GM23338 (cell line): Measurements from ENCODE around the gene CBARP. TPM values are rescaled to one million over a fixed set of nuclear protein-coding genes. Genes with fewer than 3 reads are reported as not detected.
A peak's percentile ranks its signal among the peaks of the same experiment; 100 is the strongest.

Experiments
- ATAC-seq: fragments of 200-7000 bp; cut with Tn5 transposase; 3 replicates; pipeline ENCODE4 v1.9.1; 2020
- DNase-seq: peaks from one replicate; pipeline ENCODE4 v3.0.0-alpha.2; 2015; ENCODE audit warnings: low spot score
- H2AFZ ChIP-seq: fragments of 200-600 bp; sonication (generic); 2 replicates; pipeline ENCODE4 v1.8.0; 2016; ENCODE audit warnings: antibody characterized with exemption, mild to moderate bottlenecking, moderate library complexity
- H3F3A ChIP-seq: fragments of 200-600 bp; sonication (generic); replicated peaks from 2 replicates; pipeline ENCODE4 v1.8.0; 2017; ENCODE audit warnings: antibody characterized with exemption, mixed run types, low read depth
- H3K27ac ChIP-seq: fragments of 200-600 bp; sonication (generic); 2 replicates; pipeline ENCODE4 v1.6.1; 2016; ENCODE audit warnings: low read depth
- H3K27me3 ChIP-seq: fragments of 200-600 bp; sonication (generic); 2 replicates; pipeline ENCODE4 v1.8.0; 2016; ENCODE audit warnings: mild to moderate bottlenecking, mixed run types, moderate library complexity; ENCODE audit not compliant: insufficient read depth
- H3K36me3 ChIP-seq: fragments of 200-600 bp; sonication (generic); 2 replicates; pipeline ENCODE4 v1.8.0; 2016; ENCODE audit warnings: mild to moderate bottlenecking; ENCODE audit not compliant: insufficient read depth
- H3K4me1 ChIP-seq: fragments of 200-600 bp; sonication (generic); 2 replicates; pipeline ENCODE4 v1.8.0; 2016; ENCODE audit warnings: mild to moderate bottlenecking, moderate library complexity; ENCODE audit not compliant: insufficient read depth
- H3K4me2 ChIP-seq: fragments of 200-600 bp; sonication (generic); 2 replicates; pipeline ENCODE4 v1.7.1; 2017; ENCODE audit warnings: mixed run types
- H3K4me3 ChIP-seq: fragments of 200-600 bp; sonication (generic); 2 replicates; pipeline ENCODE4 v1.6.1; 2016; ENCODE audit warnings: mixed run types
- H3K79me2 ChIP-seq: fragments of 200-600 bp; sonication (generic); replicated peaks from 2 replicates; pipeline ENCODE4 v1.8.0; 2017; ENCODE audit warnings: mild to moderate bottlenecking; ENCODE audit not compliant: insufficient read depth
- H3K9me2 ChIP-seq: fragments of 200-600 bp; sonication (generic); 2 replicates; pipeline ENCODE4 v1.8.0; 2017; ENCODE audit not compliant: insufficient read depth
- H4K20me1 ChIP-seq: fragments of 200-600 bp; sonication (generic); replicated peaks from 2 replicates; pipeline ENCODE4 v1.8.0; 2017; ENCODE audit warnings: mild to moderate bottlenecking; ENCODE audit not compliant: insufficient read depth
- H3K27ac Mint-ChIP-seq: 2 replicates; pipeline ENCODE4 v1.8.0; 2020; ENCODE audit warnings: inconsistent platforms, mild to moderate bottlenecking, moderate library complexity, mixed read lengths
- H3K27me3 Mint-ChIP-seq: 3 replicates; pipeline ENCODE4 v1.8.0; 2022; ENCODE audit warnings: low read depth, mild to moderate bottlenecking, moderate library complexity, mixed read lengths, inconsistent platforms; ENCODE audit not compliant: insufficient read depth, poor library complexity
- H3K36me3 Mint-ChIP-seq: 3 replicates; pipeline ENCODE4 v1.8.0; 2021; ENCODE audit warnings: low read depth, mild to moderate bottlenecking, inconsistent platforms, moderate library complexity, mixed read lengths
- H3K4me1 Mint-ChIP-seq: 3 replicates; pipeline ENCODE4 v1.8.0; 2020; ENCODE audit warnings: mild to moderate bottlenecking, inconsistent platforms, mixed read lengths
- H3K4me3 Mint-ChIP-seq: 3 replicates; pipeline ENCODE4 v1.8.0; 2021; ENCODE audit warnings: moderate library complexity, mild to moderate bottlenecking, inconsistent platforms, mixed read lengths
- H3K9me3 Mint-ChIP-seq: 3 replicates; pipeline ENCODE4 v1.8.0; 2020; ENCODE audit warnings: moderate library complexity, mild to moderate bottlenecking, inconsistent platforms, mixed read lengths
- CREB1 ChIP-seq: fragments of 250-450 bp; sonication (Bioruptor Pico); IDR thresholded peaks from 2 replicates; pipeline ENCODE4 v1.5.0; 2020; ENCODE audit warnings: low read depth, mild to moderate bottlenecking, moderate library complexity
- EZH2 ChIP-seq: fragments of 200-600 bp; sonication (generic); IDR thresholded peaks from one replicate; pipeline ENCODE4 v1.8.0; 2017; ENCODE audit warnings: antibody characterized with exemption, mild to moderate bottlenecking, low read depth; ENCODE audit not compliant: unreplicated experiment
- STAT1 ChIP-seq: IDR thresholded peaks from one replicate; pipeline ENCODE4 v1.6.1; 2016; ENCODE audit warnings: antibody characterized with exemption; ENCODE audit not compliant: unreplicated experiment
- polyA plus RNA-seq: library from polyadenylated mRNA; unstranded; fragments of >200 nt; fragmentation: Nextera tagmentation; extraction: Ambion mirVana; gene quantifications from 2 replicates; pipeline ENCODE4 v1.2.1, GENCODE V29; 2016
- total RNA-seq: library from RNA; depleted of rRNA; stranded (reverse); fragments of >200 nt; shearing (Covaris generic); gene quantifications from 2 replicates; pipeline ENCODE4 v1.2.3, GENCODE V29; 2014
- TF ChIP-seq, protein P1 (sequence below): IDR thresholded peaks from one replicate; pipeline ENCODE4 v1.6.1; 2018; ENCODE audit warnings: antibody characterized with exemption; ENCODE audit not compliant: unreplicated experiment
- TF ChIP-seq, protein P2 (sequence below), 2 experiments: fragments of 200-600 bp in 1 of 2; sonication (generic) in 1 of 2; conservative IDR thresholded peaks; 2 replicates each; pipeline versions ENCODE4 v1.5.1 to v1.6.1; 2016 to 2017; ENCODE audit warnings: antibody characterized with exemption in 2 of 2, low read depth in 2 of 2, mild to moderate bottlenecking in 2 of 2, moderate library complexity in 1 of 2
- TF ChIP-seq, protein P3 (sequence below): fragments of 250-450 bp; sonication (Bioruptor Pico); IDR thresholded peaks from 2 replicates; pipeline ENCODE4 v1.5.0; 2020; ENCODE audit warnings: mild to moderate bottlenecking, moderate library complexity

CBARP gene
- total and polyA plus RNA-seq, 2 experiments from 2014 or later: 2.0 to 14.1 TPM

DNA sequence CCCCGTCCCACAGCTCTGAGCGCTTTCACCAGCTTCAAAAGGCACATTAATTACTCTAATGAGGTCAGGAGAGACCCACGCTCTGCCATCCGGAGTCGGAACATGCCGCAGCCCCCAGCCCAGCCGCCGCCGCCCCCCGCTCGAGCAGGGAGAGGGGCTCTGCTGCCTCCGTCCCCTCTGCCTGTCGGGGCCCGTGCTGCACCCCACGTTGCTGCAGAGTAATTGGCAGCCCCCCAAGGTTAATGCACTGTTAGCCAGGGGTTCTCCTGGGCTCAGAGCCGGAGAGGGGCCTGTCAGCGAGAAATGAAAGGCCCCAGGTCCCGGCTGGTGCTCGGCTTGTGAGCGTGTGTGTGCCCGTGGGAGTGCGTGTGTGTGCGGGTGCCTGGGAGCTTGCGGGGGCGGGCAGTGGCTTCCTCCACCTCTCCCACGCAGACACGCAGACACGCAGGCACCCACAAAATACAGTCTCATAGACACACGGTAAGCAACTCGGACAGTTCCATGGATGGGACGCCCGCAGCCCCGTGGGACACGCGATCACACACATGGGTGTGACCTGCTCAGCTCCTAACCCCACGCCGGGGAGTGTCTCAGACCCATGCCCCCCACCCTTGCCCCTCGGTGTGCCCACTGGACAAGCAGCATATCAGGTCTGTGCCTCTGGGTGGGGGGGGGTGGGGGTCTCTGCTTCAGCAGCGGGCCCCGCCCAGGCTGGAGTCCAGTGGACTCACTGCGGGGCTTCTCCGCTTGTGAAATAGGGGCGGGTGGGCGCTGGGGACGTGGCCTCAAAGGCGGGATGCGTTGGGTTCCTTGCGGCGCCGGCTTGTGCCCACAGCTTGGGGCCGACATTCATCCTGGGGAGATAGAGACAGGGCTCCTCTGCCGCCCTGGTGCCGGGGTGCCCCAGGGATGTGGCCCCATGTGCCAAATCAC, 43.1 kb upstream of the CBARP start (continued):
- TF ChIP-seq, protein P1, sequence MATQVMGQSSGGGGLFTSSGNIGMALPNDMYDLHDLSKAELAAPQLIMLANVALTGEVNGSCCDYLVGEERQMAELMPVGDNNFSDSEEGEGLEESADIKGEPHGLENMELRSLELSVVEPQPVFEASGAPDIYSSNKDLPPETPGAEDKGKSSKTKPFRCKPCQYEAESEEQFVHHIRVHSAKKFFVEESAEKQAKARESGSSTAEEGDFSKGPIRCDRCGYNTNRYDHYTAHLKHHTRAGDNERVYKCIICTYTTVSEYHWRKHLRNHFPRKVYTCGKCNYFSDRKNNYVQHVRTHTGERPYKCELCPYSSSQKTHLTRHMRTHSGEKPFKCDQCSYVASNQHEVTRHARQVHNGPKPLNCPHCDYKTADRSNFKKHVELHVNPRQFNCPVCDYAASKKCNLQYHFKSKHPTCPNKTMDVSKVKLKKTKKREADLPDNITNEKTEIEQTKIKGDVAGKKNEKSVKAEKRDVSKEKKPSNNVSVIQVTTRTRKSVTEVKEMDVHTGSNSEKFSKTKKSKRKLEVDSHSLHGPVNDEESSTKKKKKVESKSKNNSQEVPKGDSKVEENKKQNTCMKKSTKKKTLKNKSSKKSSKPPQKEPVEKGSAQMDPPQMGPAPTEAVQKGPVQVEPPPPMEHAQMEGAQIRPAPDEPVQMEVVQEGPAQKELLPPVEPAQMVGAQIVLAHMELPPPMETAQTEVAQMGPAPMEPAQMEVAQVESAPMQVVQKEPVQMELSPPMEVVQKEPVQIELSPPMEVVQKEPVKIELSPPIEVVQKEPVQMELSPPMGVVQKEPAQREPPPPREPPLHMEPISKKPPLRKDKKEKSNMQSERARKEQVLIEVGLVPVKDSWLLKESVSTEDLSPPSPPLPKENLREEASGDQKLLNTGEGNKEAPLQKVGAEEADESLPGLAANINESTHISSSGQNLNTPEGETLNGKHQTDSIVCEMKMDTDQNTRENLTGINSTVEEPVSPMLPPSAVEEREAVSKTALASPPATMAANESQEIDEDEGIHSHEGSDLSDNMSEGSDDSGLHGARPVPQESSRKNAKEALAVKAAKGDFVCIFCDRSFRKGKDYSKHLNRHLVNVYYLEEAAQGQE: no peak
- TF ChIP-seq STAT1: no peak
- TF ChIP-seq, protein P2, sequence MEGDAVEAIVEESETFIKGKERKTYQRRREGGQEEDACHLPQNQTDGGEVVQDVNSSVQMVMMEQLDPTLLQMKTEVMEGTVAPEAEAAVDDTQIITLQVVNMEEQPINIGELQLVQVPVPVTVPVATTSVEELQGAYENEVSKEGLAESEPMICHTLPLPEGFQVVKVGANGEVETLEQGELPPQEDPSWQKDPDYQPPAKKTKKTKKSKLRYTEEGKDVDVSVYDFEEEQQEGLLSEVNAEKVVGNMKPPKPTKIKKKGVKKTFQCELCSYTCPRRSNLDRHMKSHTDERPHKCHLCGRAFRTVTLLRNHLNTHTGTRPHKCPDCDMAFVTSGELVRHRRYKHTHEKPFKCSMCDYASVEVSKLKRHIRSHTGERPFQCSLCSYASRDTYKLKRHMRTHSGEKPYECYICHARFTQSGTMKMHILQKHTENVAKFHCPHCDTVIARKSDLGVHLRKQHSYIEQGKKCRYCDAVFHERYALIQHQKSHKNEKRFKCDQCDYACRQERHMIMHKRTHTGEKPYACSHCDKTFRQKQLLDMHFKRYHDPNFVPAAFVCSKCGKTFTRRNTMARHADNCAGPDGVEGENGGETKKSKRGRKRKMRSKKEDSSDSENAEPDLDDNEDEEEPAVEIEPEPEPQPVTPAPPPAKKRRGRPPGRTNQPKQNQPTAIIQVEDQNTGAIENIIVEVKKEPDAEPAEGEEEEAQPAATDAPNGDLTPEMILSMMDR (conservative IDR thresholded peaks at IDR 0.05; ENCODE audit: low read depth in 2 of 2): no peak
- TF ChIP-seq EZH2: no peak

DNA sequence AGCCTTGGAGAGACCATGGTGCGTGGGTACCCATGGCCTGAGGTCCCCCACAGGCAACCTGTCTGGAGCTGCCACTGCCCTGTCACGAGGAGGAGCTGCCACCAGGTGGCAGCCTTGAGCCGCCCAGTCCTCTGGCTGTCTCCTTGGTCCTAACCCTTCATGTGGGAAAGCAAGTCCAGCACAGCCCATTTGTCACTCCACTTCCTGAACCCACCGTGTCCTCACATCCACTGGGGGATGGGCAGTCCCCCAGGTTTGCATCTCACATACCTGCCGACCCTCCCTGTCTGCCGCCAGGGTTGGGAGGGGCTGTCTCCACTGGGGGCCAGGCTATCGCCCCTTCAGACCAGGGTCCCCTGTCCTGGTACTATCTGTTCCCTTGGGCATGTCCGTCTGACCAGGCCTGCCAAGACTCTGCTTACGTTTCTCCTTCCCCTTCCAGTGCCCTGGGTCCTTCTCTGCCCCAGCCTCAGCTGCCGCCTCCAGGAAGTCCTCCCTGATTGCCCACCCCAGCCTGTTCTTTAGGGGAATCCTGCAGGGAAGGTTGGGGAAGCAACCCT, 42.1 kb upstream of the CBARP start:
- H3K79me2 ChIP-seq: peaks cover 6% of the 10 kb centered on the region
- peak; percentile 34 for ATAC-seq
- 0 out of 2 replicates have a peak overlapping the region, but pooled peaks have one; percentile 69 for H3K27ac ChIP-seq
- Mint-ChIP-seq H3K4me3 (no peak overlapping the region; the same call in 2 of the 3 replicates), H3K36me3 (peaks cover 12% of the 10 kb centered on the region; the same call in 2 of the 3 replicates), H3K27ac (peak overlapping the region; percentile 67; the same call in 1 of the 2 replicates), H3K9me3 (no peaks in the 10 kb centered on the region; the same call in 2 of the 3 replicates), H3K27me3 (peaks cover 21% of the 10 kb centered on the region), H3K4me1 (peaks cover 22% of the 10 kb centered on the region)
- DNase-seq: peak; percentile 86
- H3K36me3 ChIP-seq: no peaks in the 10 kb centered on the region
- H4K20me1 ChIP-seq: no peaks in the 10 kb centered on the region
- peaks cover 28% of the 10 kb centered on the region for H3F3A ChIP-seq
- H3K27me3 ChIP-seq: peaks cover 11% of the 10 kb centered on the region
- no peak overlapping the region for H2AFZ ChIP-seq
- TF ChIP-seq, protein P2 (conservative IDR thresholded peaks at IDR 0.05; ENCODE audit: low read depth in 2 of 2): peak; percentile 94 to 96
- TF ChIP-seq, protein P3, sequence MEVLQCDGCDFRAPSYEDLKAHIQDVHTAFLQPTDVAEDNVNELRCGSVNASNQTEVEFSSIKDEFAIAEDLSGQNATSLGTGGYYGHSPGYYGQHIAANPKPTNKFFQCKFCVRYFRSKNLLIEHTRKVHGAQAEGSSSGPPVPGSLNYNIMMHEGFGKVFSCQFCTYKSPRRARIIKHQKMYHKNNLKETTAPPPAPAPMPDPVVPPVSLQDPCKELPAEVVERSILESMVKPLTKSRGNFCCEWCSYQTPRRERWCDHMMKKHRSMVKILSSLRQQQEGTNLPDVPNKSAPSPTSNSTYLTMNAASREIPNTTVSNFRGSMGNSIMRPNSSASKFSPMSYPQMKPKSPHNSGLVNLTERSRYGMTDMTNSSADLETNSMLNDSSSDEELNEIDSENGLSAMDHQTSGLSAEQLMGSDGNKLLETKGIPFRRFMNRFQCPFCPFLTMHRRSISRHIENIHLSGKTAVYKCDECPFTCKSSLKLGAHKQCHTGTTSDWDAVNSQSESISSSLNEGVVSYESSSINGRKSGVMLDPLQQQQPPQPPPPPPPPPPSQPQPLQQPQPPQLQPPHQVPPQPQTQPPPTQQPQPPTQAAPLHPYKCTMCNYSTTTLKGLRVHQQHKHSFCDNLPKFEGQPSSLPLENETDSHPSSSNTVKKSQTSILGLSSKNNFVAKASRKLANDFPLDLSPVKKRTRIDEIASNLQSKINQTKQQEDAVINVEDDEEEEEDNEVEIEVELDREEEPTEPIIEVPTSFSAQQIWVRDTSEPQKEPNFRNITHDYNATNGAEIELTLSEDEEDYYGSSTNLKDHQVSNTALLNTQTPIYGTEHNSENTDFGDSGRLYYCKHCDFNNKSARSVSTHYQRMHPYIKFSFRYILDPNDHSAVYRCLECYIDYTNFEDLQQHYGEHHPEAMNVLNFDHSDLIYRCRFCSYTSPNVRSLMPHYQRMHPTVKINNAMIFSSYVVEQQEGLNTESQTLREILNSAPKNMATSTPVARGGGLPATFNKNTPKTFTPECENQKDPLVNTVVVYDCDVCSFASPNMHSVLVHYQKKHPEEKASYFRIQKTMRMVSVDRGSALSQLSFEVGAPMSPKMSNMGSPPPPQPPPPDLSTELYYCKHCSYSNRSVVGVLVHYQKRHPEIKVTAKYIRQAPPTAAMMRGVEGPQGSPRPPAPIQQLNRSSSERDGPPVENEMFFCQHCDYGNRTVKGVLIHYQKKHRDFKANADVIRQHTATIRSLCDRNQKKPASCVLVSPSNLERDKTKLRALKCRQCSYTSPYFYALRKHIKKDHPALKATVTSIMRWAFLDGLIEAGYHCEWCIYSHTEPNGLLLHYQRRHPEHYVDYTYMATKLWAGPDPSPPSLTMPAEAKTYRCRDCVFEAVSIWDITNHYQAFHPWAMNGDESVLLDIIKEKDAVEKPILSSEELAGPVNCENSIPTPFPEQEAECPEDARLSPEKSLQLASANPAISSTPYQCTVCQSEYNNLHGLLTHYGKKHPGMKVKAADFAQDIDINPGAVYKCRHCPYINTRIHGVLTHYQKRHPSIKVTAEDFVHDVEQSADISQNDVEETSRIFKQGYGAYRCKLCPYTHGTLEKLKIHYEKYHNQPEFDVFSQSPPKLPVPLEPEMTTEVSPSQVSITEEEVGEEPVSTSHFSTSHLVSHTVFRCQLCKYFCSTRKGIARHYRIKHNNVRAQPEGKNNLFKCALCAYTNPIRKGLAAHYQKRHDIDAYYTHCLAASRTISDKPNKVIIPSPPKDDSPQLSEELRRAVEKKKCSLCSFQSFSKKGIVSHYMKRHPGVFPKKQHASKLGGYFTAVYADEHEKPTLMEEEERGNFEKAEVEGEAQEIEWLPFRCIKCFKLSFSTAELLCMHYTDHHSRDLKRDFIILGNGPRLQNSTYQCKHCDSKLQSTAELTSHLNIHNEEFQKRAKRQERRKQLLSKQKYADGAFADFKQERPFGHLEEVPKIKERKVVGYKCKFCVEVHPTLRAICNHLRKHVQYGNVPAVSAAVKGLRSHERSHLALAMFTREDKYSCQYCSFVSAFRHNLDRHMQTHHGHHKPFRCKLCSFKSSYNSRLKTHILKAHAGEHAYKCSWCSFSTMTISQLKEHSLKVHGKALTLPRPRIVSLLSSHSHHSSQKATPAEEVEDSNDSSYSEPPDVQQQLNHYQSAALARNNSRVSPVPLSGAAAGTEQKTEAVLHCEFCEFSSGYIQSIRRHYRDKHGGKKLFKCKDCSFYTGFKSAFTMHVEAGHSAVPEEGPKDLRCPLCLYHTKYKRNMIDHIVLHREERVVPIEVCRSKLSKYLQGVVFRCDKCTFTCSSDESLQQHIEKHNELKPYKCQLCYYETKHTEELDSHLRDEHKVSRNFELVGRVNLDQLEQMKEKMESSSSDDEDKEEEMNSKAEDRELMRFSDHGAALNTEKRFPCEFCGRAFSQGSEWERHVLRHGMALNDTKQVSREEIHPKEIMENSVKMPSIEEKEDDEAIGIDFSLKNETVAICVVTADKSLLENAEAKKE (CRISPR knock-in tag): no peak
- TF ChIP-seq CREB1 (CRISPR knock-in tag): 0 out of 2 replicates have a peak, but pooled peaks have one; percentile 11
- H3K9me2 ChIP-seq: no peaks in the 10 kb centered on the region
- 0 out of 2 replicates have a peak, but pooled peaks cover 3% of the 10 kb centered on the region for H3K4me1 ChIP-seq
- no peak overlapping the region for H3K4me2 ChIP-seq
- no peak overlapping the region for H3K4me3 ChIP-seq
